ENCODE results near the gene GATA5.
"Not testable (repeated sequence)": the region's sequence is repeated elsewhere in the genome, so short reads cannot be mapped to it uniquely, and the experiment has no call there.

GATA5 gene

GRCh38 chr20:62427172-62428001 lies 48.4 kb downstream of the GATA5 start, which contains the start of gene RBBP8NL:
TSS of gene RBBP8NL (minus strand) at chr20:62427539. CDS start at chr20:62419647, 7,892 bp downstream.
- no peak for DNase-seq

- no peak for DNase-seq
Observed at GRCh38 chr20:62426699-62427131, 49.1 kb downstream of the GATA5 start.

GRCh38 chr20:62426059-62426348 lies 49.8 kb downstream of the GATA5 start:
- not testable (repeated sequence) for DNase-seq

- DNase-seq = no peak
Observed at GRCh38 chr20:62425281-62426058, 50.3 kb downstream of the GATA5 start.

DNA sequence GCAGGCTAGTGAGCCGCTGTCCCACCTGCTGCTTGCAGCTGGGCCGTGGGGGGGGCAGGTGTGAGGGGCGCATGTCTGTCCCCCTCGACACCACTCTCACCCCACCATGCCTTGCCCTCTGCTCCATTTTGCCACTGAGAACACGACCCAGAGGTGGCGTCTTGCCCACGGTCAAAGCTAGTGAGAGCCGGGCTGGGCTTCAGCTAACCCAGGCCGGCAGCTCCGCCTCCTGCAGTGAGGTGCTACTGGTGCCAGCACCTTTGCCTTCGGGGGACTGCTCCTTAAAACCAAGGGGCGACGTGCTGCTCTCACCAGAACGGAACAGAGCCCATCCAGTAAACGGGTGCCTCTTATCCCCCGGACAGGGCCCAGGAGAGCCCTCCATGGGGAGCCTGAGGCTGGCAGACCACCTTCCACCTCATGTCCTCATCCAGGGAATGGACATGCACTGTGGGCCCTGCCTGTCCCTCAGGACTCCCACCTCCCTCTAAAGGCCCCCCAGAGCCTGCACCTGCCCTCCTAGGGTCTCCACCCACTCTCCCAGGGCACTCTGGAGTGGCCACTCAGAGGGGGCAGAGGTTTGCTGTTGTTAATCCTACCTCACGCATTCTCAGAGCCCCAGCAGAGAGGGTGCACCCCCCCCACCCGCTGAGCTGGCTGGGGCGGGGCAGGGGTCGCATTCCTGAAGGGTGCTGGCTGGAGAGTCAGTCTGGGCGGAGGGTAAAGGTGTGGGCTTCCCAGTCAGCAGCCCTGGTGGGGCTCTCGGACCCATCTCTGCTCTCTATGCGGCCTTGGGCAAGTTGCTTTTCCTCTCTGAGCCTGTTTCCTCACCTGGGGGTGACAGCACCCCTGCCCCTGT lies 51.3 kb downstream of the GATA5 start:
- DNase-seq = no peak

- no peak for DNase-seq
Observed at GRCh38 chr20:62423326-62423706, 52.5 kb downstream of the GATA5 start.

DNA sequence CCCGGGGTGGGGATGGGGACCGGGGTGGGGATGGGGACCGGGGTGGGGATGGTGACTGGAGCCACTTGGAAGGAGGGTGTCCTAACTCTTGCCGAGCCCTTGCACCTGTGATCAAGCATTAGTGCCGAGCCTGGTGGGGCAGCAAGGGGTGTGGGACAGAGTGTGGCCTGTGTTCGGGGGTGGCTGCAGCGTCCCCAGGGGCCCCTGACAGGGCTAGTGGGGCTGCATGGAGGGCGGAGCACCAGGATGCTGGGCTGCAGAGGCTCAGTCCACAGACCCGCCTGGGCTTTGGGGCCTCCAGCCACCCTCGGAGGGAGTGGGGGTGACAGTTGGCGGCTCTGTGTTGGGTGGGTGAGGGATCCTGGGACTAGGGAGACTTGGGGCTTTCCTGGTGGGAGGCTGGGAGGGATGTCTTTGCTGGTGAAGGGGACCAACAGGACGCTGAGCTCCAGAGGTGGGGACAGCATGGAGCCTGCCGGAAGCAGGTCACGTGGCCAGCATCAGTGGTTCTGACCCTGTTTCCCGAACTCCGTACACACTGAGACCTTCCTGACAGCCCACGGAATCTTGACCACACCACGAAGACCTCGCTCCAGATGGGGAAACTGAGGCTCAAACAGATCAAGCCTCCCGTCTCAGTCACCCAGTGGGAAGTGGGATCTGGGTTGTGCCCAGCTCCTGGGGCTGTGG lies 53.0 kb downstream of the GATA5 start:
- no peak for DNase-seq

DNA sequence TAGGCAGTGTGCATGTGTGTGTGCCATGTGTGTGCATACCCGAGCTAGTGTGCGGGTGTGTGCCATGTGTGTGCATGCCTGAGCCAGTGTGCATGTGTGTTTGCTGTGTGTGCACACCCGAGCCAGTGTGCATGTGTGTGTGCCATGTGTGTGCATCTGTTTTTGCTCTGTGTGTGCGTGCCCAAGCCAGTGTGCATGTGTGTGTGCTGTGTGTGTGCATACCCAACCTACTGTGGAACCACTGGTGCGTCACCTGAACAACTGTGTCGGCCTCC lies 54.1 kb downstream of the GATA5 start:
- no peak for DNase-seq

- DNase-seq = no peak
Observed at GRCh38 chr20:62420846-62421715, 54.7 kb downstream of the GATA5 start.

GRCh38 chr20:62419759-62420158 lies 56.0 kb downstream of the GATA5 start:
- no peak for DNase-seq

GRCh38 chr20:62418709-62419487 lies 56.9 kb downstream of the GATA5 start:
- no peak for DNase-seq

DNA sequence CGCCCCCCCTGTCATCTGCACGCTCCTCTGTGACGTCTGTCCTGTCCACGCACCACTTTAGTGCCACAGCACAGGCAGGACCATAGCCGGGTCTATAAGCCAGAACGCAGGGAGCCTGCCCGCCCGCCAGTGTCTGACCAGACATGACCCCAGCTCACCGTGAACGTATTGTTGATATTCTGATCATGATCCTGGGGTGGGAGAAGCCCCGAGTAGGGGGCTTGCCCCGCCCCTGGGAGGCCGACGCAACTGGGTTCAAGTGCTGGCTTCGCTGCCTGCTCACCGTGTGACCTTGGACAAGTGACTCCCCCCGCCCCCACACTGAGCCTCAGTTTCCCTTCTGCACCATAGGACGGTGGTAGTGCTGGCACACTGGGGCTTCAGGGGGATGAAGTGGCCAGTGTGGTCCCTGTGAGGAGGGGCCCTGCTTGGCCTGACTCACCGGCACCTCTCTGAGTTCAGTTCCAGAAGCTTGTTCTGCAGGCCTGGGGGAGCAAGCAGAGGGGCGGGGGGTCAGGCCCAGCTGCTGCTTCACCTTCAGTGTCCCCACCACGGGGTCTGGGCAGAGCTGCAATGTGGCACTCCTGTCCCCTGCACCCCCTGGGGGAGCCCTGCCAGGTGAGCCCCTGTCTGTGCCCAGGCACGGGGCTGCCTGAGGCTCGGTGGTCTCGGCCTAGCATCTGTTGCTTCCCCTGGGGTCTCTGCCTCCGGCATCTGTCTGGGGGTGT lies 57.6 kb downstream of the GATA5 start:
- no peak for DNase-seq

- no peak for DNase-seq
Observed at GRCh38 chr20:62416651-62417637, 58.9 kb downstream of the GATA5 start.

GRCh38 chr20:62415354-62416111 lies 60.3 kb downstream of the GATA5 start:
- DNase-seq = no peak

GRCh38 chr20:62413896-62414481 lies 61.8 kb downstream of the GATA5 start:
- no peak for DNase-seq

Measured in activated gamma-delta T cell treated with Interleukin-2 at 50 U/mL for 16 hours (primary cell).